DOHH2 (cell line): ENCODE data around the gene SLC13A2.

ENCODE experiments used
- CTCF ChIP-seq: fragments of 200-600 bp; sonication (generic); IDR thresholded peaks from one replicate; pipeline ENCODE4 v1.5.1; 2014; ENCODE audit warnings: antibody characterized with exemption, mild to moderate bottlenecking, low read depth, low read length; ENCODE audit not compliant: poor library complexity, severe bottlenecking
- EZH2phosphoT487 ChIP-seq: fragments of 200-600 bp; sonication (generic); IDR thresholded peaks from 2 replicates; pipeline ENCODE4 v1.6.1; 2017; ENCODE audit warnings: borderline replicate concordance, mild to moderate bottlenecking, antibody characterized with exemption, low read length, moderate library complexity, mixed read lengths

GRCh38 chr17:28530250-28530649 lies 56.8 kb downstream of the SLC13A2 start:
- no peak for TF ChIP-seq CTCF
- no peak for TF ChIP-seq EZH2phosphoT487
